GM12891 (cell line): ENCODE measurements around the gene RARA.

Experiments used
- PAX5 ChIP-seq: IDR thresholded peaks from 2 replicates; pipeline ENCODE4 v1.6.1; 2011; ENCODE audit warnings: low read length, moderate library complexity, mild to moderate bottlenecking; ENCODE audit not compliant: insufficient read depth, severe bottlenecking
- POLR2A ChIP-seq: IDR thresholded peaks from 2 replicates; pipeline ENCODE4 v1.6.1; 2011; ENCODE audit warnings: low read depth, low read length, control low read depth
- POLR2AphosphoS5 ChIP-seq: IDR thresholded peaks from 2 replicates; pipeline ENCODE4 v1.6.1; 2011; ENCODE audit warnings: low read depth, low read length, control low read depth
- POU2F2 ChIP-seq: IDR thresholded peaks from 2 replicates; pipeline ENCODE4 v1.6.1; 2011; ENCODE audit warnings: low read depth, mild to moderate bottlenecking, control low read depth, low read length, moderate library complexity
- SPI1 ChIP-seq: IDR thresholded peaks from 2 replicates; pipeline ENCODE4 v1.6.1; 2011; ENCODE audit warnings: low read depth, low read length, control low read depth
- TAF1 ChIP-seq: IDR thresholded peaks from 2 replicates; pipeline ENCODE4 v1.6.1; 2011; ENCODE audit warnings: low read depth, low read length, control low read depth

GRCh38 chr17:40287159-40287493, 21.9 kb upstream of the RARA start:
- TF ChIP-seq TAF1 (no peak), POLR2A (no peak), POLR2AphosphoS5 (no peak), SPI1 (no peak), POU2F2 (no peak), PAX5 (no peak)
